Measurements from ENCODE around the gene ARL3.

DNA sequence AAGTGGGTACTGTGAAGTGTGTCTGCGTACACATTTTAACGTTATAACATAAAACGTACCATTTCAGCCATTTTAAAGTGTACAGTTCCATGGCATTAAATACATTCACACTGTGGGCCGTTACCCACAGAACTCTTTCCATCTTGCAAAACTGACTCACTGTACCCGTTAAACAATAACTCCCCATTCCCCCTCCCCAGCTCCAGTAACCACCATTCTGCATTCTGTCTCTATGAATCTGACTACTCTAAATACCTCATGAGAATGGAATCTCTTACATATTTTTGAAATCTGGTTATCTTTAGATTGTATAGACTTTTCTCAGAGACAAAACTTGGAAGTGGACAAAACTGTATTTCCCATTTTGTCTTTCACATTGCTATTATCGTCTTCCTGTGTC, 9.3 kb downstream of the ARL3 start:
- TF ChIP-seq, protein P1, sequence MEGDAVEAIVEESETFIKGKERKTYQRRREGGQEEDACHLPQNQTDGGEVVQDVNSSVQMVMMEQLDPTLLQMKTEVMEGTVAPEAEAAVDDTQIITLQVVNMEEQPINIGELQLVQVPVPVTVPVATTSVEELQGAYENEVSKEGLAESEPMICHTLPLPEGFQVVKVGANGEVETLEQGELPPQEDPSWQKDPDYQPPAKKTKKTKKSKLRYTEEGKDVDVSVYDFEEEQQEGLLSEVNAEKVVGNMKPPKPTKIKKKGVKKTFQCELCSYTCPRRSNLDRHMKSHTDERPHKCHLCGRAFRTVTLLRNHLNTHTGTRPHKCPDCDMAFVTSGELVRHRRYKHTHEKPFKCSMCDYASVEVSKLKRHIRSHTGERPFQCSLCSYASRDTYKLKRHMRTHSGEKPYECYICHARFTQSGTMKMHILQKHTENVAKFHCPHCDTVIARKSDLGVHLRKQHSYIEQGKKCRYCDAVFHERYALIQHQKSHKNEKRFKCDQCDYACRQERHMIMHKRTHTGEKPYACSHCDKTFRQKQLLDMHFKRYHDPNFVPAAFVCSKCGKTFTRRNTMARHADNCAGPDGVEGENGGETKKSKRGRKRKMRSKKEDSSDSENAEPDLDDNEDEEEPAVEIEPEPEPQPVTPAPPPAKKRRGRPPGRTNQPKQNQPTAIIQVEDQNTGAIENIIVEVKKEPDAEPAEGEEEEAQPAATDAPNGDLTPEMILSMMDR (IDR thresholded peaks at IDR 0.05), result no peak
- no peak for TF ChIP-seq POLR2AphosphoS5 (IDR thresholded peaks at IDR 0.05; ENCODE audit: low read depth, low read length)
- no peak for TF ChIP-seq SIN3A (IDR thresholded peaks at IDR 0.05; ENCODE audit: borderline replicate concordance, insufficient read depth, low read depth, low read length)
- TF ChIP-seq, protein P2, sequence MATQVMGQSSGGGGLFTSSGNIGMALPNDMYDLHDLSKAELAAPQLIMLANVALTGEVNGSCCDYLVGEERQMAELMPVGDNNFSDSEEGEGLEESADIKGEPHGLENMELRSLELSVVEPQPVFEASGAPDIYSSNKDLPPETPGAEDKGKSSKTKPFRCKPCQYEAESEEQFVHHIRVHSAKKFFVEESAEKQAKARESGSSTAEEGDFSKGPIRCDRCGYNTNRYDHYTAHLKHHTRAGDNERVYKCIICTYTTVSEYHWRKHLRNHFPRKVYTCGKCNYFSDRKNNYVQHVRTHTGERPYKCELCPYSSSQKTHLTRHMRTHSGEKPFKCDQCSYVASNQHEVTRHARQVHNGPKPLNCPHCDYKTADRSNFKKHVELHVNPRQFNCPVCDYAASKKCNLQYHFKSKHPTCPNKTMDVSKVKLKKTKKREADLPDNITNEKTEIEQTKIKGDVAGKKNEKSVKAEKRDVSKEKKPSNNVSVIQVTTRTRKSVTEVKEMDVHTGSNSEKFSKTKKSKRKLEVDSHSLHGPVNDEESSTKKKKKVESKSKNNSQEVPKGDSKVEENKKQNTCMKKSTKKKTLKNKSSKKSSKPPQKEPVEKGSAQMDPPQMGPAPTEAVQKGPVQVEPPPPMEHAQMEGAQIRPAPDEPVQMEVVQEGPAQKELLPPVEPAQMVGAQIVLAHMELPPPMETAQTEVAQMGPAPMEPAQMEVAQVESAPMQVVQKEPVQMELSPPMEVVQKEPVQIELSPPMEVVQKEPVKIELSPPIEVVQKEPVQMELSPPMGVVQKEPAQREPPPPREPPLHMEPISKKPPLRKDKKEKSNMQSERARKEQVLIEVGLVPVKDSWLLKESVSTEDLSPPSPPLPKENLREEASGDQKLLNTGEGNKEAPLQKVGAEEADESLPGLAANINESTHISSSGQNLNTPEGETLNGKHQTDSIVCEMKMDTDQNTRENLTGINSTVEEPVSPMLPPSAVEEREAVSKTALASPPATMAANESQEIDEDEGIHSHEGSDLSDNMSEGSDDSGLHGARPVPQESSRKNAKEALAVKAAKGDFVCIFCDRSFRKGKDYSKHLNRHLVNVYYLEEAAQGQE (IDR thresholded peaks at IDR 0.05; ENCODE audit: insufficient read depth in 1 of 2, low read depth in 2 of 2, low read length in 1 of 2), result no peak
